ENCODE data around the gene LINGO1.

The LINGO1 gene, protein sequence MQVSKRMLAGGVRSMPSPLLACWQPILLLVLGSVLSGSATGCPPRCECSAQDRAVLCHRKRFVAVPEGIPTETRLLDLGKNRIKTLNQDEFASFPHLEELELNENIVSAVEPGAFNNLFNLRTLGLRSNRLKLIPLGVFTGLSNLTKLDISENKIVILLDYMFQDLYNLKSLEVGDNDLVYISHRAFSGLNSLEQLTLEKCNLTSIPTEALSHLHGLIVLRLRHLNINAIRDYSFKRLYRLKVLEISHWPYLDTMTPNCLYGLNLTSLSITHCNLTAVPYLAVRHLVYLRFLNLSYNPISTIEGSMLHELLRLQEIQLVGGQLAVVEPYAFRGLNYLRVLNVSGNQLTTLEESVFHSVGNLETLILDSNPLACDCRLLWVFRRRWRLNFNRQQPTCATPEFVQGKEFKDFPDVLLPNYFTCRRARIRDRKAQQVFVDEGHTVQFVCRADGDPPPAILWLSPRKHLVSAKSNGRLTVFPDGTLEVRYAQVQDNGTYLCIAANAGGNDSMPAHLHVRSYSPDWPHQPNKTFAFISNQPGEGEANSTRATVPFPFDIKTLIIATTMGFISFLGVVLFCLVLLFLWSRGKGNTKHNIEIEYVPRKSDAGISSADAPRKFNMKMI

GRCh38 chr15:77632534-77633133 is at the start of gene LINGO1:
TSS of gene LINGO1 (minus strand) at chr15:77632912. CDS start at chr15:77632315, 597 bp downstream.
- no peak for DNase-seq

DNA sequence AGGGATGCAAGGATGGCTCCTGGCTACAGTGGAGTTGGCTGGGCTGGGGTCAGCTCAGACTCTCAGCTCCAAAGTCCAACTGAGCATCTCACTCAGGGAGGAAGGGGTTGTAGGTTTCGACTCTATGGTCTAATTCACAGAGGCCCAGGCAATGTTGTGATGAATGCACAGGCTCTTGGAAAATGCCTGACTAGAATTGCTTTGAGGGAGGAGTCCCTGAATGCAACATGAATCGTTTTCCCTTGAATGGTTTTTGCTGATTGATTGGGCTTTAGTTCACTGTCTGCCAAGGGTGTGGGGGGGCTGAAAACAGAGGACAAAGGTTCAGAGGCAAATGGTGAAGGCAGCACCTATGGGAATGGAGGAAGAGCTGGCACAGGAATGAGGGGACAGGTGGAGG is 48.6 kb upstream of the LINGO1 start:
- no peak for DNase-seq

GRCh38 chr15:77676569-77677375 is 44.1 kb upstream of the LINGO1 start:
- no peak for DNase-seq

- no peak for DNase-seq
Measured at GRCh38 chr15:77675806-77676415, 43.2 kb upstream of the LINGO1 start.

GRCh38 chr15:77674327-77674726 is 41.6 kb upstream of the LINGO1 start:
- DNase-seq = no peak

GRCh38 chr15:77673866-77674265 is 41.2 kb upstream of the LINGO1 start:
- DNase-seq = no peak

GRCh38 chr15:77672135-77672534 is 39.4 kb upstream of the LINGO1 start:
- DNase-seq = no peak

DNA sequence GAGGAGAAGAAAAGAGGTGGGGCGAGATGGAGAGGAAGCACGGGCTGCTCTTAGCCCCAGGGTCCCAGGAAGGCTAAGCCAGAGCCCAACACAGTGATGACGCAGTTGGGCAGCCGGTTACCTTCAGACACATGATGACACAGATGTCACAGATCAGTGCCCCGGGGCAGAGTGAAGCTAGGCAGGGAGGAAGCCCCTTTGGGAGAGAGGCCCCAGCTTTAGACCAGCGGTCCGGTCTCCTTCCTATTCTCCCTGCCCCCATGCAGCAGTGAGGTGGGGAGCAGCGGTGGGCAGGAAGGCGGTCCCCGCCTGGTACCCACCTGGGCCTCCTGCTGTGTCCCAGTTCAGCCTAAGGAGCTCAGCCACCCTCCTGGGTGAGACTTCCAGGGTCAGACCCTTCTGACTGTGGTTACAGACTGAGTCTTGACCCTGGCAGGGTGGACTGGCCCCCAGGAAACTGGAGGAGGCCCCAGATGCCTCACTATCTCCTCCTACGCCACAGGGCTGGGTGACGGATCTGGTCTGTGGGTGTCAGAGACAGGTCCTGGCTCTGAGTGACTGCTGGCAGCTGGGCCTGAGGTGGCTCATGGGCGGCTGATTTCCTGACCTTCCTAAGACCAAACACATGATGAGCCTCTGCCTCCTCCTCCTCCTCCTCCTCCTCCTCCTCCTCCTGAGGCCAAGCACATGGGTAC is 38.8 kb upstream of the LINGO1 start:
- no peak for DNase-seq

- DNase-seq = no peak
Measured at GRCh38 chr15:77670558-77671361, 38.0 kb upstream of the LINGO1 start.

DNA sequence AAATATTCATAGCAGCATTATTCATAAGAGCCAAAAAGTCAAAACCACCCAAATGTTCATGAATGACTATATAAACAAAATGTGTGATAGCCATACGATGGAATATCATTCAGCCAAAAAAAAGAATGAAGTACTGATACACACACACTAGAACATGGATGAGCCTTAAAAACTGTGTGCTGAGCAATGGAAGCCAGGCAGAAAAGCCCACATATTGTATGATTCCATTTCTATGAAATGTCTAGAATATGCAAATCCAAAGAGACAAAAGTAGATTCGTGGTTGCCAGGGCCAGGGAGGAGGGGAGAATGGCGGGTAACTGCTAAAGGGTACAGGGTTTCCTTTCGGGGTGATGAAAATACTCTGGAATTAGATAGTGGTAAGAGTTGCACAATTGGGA is 37.2 kb upstream of the LINGO1 start:
- DNase-seq = no peak

DNA sequence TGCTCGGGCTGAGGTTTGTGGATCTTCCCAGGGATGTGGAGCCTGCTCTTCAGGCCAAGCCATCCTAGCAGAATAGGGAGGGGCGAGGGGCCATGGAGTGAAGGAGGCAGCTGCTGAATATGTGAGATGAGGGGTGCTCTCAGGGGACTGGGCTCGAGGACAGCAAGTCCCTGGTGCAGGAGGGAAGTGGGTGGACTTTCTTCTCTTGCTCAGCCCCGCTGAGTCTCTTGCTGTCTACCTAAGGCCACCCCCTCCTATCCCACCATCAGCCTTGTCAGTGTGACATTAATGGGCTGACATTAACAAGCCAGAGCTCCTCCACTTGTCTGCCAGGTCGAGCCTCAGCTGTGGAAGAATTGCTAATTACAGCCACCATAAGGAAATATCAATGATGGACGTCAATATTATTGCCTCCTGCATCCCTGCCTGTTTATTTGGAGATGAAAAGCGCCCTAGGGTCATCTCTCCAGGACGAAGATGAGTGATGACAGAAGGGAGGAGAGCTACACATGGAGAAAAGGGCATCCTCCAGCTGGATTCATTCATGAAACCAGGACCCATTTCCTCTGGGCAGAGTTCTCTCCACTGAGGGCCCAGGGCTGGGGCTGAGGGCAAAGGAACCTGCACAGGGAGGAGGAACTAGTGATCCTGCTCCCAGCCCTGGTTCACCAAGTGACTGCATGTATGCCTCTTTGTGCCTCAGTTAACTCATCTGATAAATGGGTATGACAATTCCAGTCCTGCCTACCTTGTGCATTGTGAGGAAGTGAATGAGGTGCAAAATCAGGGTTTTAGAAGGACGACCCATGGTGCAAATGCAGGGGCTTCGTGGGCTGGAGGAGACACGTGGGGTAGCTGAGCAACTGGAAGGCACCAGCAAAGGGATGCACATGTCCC is 34.9 kb upstream of the LINGO1 start:
- DNase-seq = no peak

DNA sequence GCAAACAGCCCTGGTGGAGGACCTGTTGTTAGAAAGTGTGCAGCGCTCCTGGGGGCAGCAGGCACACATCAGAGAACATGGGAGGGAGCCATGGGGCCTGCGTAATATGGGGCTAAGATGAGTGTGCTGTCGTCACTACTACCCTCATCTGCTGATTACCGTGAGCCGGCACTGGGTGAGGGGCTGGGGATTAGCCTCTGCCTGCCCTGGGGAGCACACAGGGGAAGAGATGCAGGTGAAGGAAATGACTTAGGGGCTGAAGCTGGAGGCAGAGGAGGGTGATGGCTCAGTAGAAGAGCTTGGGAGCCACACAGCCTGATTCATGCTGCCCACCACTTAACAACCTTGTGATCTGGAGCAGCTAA is 33.6 kb upstream of the LINGO1 start:
- DNase-seq = no peak

DNA sequence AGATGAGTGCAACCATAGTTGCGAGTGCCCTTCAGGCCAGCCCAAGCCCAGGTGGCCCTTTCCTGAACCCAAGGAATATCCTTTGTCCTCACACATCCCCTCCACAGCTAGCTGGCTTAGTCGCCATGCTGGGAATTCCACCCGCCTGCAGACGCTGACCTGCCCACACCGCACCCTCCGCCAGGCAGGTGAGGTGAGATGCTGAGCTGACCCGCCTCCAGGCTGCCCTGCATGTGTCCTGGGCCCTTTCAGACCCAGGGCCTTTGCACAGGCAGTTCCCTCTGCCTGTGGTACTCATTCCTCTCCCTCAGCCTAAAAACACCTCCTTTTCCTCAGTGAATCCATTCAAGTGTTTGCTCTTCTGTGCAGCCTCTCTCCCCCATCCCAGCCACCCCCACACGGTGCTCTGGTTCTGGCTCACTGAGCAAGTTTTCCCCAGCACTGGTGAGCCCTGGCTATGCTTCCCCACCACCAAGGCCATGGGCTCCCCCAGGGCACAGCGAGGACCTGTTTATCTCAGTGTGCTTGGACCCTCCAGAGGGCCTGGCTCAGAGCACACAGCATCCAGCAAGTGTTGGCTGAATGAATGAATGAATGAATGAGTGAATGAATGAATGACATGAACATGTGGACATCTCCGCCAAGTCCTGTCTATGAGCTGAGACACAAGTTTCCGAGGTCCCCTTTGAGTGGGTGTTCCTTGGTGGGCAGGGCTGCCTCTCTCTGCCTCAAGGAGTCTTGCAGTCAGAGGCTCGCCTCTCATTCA is 33.0 kb upstream of the LINGO1 start:
- no peak for DNase-seq

GRCh38 chr15:77664428-77664827 is 31.7 kb upstream of the LINGO1 start:
- no peak for DNase-seq

- DNase-seq = no peak
Measured at GRCh38 chr15:77663256-77663655, 30.5 kb upstream of the LINGO1 start.

GRCh38 chr15:77659350-77660321 is 26.9 kb upstream of the LINGO1 start:
- DNase-seq = no peak

GRCh38 chr15:77658304-77658703 is 25.6 kb upstream of the LINGO1 start:
- DNase-seq = no peak

DNA sequence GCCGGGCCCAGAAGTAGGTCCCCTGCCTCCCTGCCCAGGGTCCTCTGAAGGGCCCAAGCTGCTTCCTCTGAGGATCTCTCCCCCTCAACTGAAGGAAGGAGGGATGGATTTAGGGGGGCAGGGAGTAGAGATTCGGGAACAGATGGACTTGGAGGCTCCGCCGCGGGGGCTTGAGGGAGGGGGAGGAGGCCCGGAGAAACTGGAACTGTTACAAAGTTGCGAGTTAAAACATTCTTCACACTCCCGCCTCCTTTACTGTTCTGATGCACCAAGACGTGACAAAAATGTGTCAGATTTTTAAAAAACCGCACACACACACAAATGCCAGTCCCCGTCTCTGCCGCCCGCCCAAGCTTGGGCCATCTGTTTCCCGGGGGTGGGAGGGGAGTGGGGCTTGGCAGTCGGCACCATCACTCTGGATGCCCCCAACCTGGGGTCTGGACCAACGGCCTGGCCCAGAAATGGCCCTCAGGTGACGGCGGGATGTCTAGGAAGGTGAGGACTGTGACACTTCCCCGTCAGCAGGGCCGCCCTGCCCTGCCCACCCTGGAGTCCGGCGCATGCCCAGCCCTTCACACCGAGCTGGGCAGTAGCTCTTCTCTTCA is 25.0 kb upstream of the LINGO1 start:
- DNase-seq = no peak

All from activated CD4-positive, CD25-positive, alpha-beta regulatory T cell (primary cell).